NCI-H1092 (cell line): Measurements from ENCODE around the gene LCE7A.
A peak's percentile ranks its signal among the peaks of the same experiment; 100 is the strongest.

ENCODE experiments used
- DNase-seq: peaks from one replicate; lab custom pipeline; 2025; lab: John Stamatoyannopoulos, UW

Gene LCE7A

GRCh38 chr1:152859696-152860095 lies at the start of gene LCE7A:
Gene LCE7A (plus strand): TSS chr1:152859996. CDS start chr1:152860698, 702 bp downstream.
- DNase-seq = no peak

GRCh38 chr1:152811050-152811449 lies 48.7 kb upstream of the LCE7A start:
- DNase-seq = no peak

- DNase-seq = no peak
These were observed 48.1 kb upstream of the LCE7A start, which contains the start of gene LCE1B for GRCh38 chr1:152811671-152812070. Gene LCE1B (plus strand): TSS chr1:152811971. CDS start chr1:152812447, 476 bp downstream.

GRCh38 chr1:152817309-152817708 lies 42.5 kb upstream of the LCE7A start:
- no peak for DNase-seq

GRCh38 chr1:152823294-152823693 lies 36.5 kb upstream of the LCE7A start:
- no peak for DNase-seq

GRCh38 chr1:152824964-152825363 lies 34.8 kb upstream of the LCE7A start:
- no peak for DNase-seq

GRCh38 chr1:152827173-152827572 lies 32.6 kb upstream of the LCE7A start, which contains the start of gene LCE1A:
Gene LCE1A (plus strand): TSS chr1:152827473. CDS start chr1:152827473, 0 bp downstream.
- no peak for DNase-seq

GRCh38 chr1:152836870-152837269 lies 22.9 kb upstream of the LCE7A start:
- DNase-seq = no peak

- DNase-seq = no peak
These were observed 17.2 kb upstream of the LCE7A start, which contains the start of gene LCE6A for GRCh38 chr1:152842556-152842955. Gene LCE6A (plus strand): TSS chr1:152842856. CDS start chr1:152843521, 665 bp downstream.

- no peak for DNase-seq
These were observed 4.1 kb upstream of the LCE7A start for GRCh38 chr1:152855661-152856060.

- no peak for DNase-seq
These were observed 1.7 kb upstream of the LCE7A start for GRCh38 chr1:152858062-152858461.

- no peak for DNase-seq
These were observed 333 bp downstream of the LCE7A start for GRCh38 chr1:152860129-152860528.

GRCh38 chr1:152861374-152861773 lies 1.6 kb downstream of the LCE7A start:
- DNase-seq = no peak

GRCh38 chr1:152864443-152864842 lies 4.6 kb downstream of the LCE7A start:
- DNase-seq = no peak

GRCh38 chr1:152866321-152866720 lies 6.5 kb downstream of the LCE7A start:
- DNase-seq = no peak

- DNase-seq = peak; percentile 46
These were observed 10.1 kb downstream of the LCE7A start for GRCh38 chr1:152869808-152870419.

GRCh38 chr1:152870831-152871730 lies 11.3 kb downstream of the LCE7A start:
- no peak for DNase-seq

- no peak for DNase-seq
These were observed 11.9 kb downstream of the LCE7A start for GRCh38 chr1:152871731-152872126.

- DNase-seq = no peak
These were observed 13.7 kb downstream of the LCE7A start for GRCh38 chr1:152873495-152873894.

GRCh38 chr1:152876827-152877226 lies 17.0 kb downstream of the LCE7A start:
- DNase-seq = no peak

- no peak for DNase-seq
These were observed 18.2 kb downstream of the LCE7A start, which contains the start of gene SMCP for GRCh38 chr1:152878042-152878441. Gene SMCP (plus strand): TSS chr1:152878322. CDS start chr1:152884423, 6,101 bp downstream.

GRCh38 chr1:152879559-152880198 lies 19.9 kb downstream of the LCE7A start:
- DNase-seq = no peak
